Neural progenitor cell (in vitro differentiated cells): ENCODE results near the gene KRAS. TPM values are rescaled to one million over a fixed set of nuclear protein-coding genes. Genes with fewer than 3 reads are reported as not detected.

Source experiments
- DNase-seq: peaks from one replicate; pipeline ENCODE4 v3.0.0-alpha.2; 2016; ENCODE audit warnings: low spot score
- H2AFZ ChIP-seq: fragments of 200-600 bp; sonication (generic); replicated peaks from 2 replicates; pipeline ENCODE4 v1.6.1; 2016; ENCODE audit warnings: antibody characterized with exemption
- H3F3A ChIP-seq: fragments of 200-600 bp; sonication (generic); 2 replicates; pipeline ENCODE4 v1.6.1; 2016; ENCODE audit warnings: antibody characterized with exemption, low read depth
- H3K27ac ChIP-seq: fragments of 200-600 bp; sonication (generic); 2 replicates; pipeline ENCODE4 v1.5.1; 2016; ENCODE audit warnings: mild to moderate bottlenecking
- H3K27me3 ChIP-seq: fragments of 200-600 bp; sonication (generic); 2 replicates; pipeline ENCODE4 v1.6.1; 2016; ENCODE audit warnings: mild to moderate bottlenecking, moderate library complexity
- H3K36me3 ChIP-seq: fragments of 200-600 bp; sonication (generic); 2 replicates; pipeline ENCODE4 v1.5.1; 2016
- H3K4me1 ChIP-seq: fragments of 200-600 bp; sonication (generic); 2 replicates; pipeline ENCODE4 v1.6.1; 2016; ENCODE audit warnings: mixed run types
- H3K4me2 ChIP-seq: fragments of 200-600 bp; sonication (generic); 2 replicates; pipeline ENCODE4 v1.6.1; 2016
- H3K4me3 ChIP-seq: fragments of 200-600 bp; sonication (generic); 2 replicates; pipeline ENCODE4 v1.5.1; 2016
- H3K79me2 ChIP-seq: fragments of 200-600 bp; sonication (generic); 2 replicates; pipeline ENCODE4 v1.6.1; 2016; ENCODE audit warnings: low read depth
- H3K9ac ChIP-seq: fragments of 200-600 bp; sonication (generic); 2 replicates; pipeline ENCODE4 v1.6.1; 2016
- H3K9me3 ChIP-seq: fragments of 200-600 bp; sonication (generic); 2 replicates; pipeline ENCODE4 v1.5.1; 2016; ENCODE audit warnings: low read depth
- H4K20me1 ChIP-seq: fragments of 200-600 bp; sonication (generic); 2 replicates; pipeline ENCODE4 v1.6.1; 2016; ENCODE audit warnings: low read depth
- H3K27ac Mint-ChIP-seq: 3 replicates; pipeline ENCODE4 v1.8.0; 2021; ENCODE audit warnings: mixed read lengths
- H3K27me3 Mint-ChIP-seq: 2 replicates; pipeline ENCODE4 v1.8.0; 2022; ENCODE audit warnings: low read depth, mild to moderate bottlenecking, inconsistent platforms, moderate library complexity, mixed read lengths; ENCODE audit not compliant: insufficient read depth
- H3K36me3 Mint-ChIP-seq: 3 replicates; pipeline ENCODE4 v1.8.0; 2021; ENCODE audit warnings: mixed read lengths
- H3K4me1 Mint-ChIP-seq: 3 replicates; pipeline ENCODE4 v1.8.0; 2021; ENCODE audit warnings: mixed read lengths
- H3K4me3 Mint-ChIP-seq: 3 replicates; pipeline ENCODE4 v1.8.0; 2021; ENCODE audit warnings: mild to moderate bottlenecking, moderate library complexity, mixed read lengths
- H3K9me3 Mint-ChIP-seq: 3 replicates; pipeline ENCODE4 v1.8.0; 2020; ENCODE audit warnings: mixed read lengths
- EZH2 ChIP-seq: fragments of 200-600 bp; sonication (generic); IDR thresholded peaks from 2 replicates; pipeline ENCODE4 v1.6.1; 2017; ENCODE audit warnings: antibody characterized with exemption, mild to moderate bottlenecking, moderate library complexity
- EZH2phosphoT487 ChIP-seq: fragments of 200-600 bp; sonication (generic); IDR thresholded peaks from 2 replicates; pipeline ENCODE4 v1.6.1; 2017; ENCODE audit warnings: antibody characterized with exemption
- total RNA-seq: library from RNA; depleted of rRNA; stranded (reverse); fragments of >200 nt; gene quantifications from 2 replicates; pipeline ENCODE4 v1.2.3, GENCODE V29; 2015; ENCODE audit warnings: low replicate concordance
- TF ChIP-seq, protein P1 (sequence below): fragments of 200-600 bp; sonication (generic); IDR thresholded peaks from 2 replicates; pipeline ENCODE4 v1.5.1; 2017; ENCODE audit warnings: antibody characterized with exemption, mild to moderate bottlenecking

KRAS gene
- total RNA-seq, 1 donor from 2014 or later = 49.9 TPM

GRCh38 chr12:25190793-25191192, 59.9 kb downstream of the KRAS start:
- no peaks in the 10 kb centered on the region for H3K27me3 ChIP-seq
- no peaks in the 10 kb centered on the region for H3K36me3 Mint-ChIP-seq
- no peaks in the 10 kb centered on the region for H3K9me3 ChIP-seq
- TF ChIP-seq EZH2phosphoT487 (no peak), EZH2 (no peak)
- TF ChIP-seq, protein P1, sequence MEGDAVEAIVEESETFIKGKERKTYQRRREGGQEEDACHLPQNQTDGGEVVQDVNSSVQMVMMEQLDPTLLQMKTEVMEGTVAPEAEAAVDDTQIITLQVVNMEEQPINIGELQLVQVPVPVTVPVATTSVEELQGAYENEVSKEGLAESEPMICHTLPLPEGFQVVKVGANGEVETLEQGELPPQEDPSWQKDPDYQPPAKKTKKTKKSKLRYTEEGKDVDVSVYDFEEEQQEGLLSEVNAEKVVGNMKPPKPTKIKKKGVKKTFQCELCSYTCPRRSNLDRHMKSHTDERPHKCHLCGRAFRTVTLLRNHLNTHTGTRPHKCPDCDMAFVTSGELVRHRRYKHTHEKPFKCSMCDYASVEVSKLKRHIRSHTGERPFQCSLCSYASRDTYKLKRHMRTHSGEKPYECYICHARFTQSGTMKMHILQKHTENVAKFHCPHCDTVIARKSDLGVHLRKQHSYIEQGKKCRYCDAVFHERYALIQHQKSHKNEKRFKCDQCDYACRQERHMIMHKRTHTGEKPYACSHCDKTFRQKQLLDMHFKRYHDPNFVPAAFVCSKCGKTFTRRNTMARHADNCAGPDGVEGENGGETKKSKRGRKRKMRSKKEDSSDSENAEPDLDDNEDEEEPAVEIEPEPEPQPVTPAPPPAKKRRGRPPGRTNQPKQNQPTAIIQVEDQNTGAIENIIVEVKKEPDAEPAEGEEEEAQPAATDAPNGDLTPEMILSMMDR = no peak
- no peak overlapping the region for H2AFZ ChIP-seq
- peaks cover 7% of the 10 kb centered on the region for H3K27me3 Mint-ChIP-seq
- no peak for DNase-seq
- no peak overlapping the region for H3K9ac ChIP-seq
- H3K9me3 Mint-ChIP-seq = no peaks in the 10 kb centered on the region
- no peaks in the 10 kb centered on the region for H4K20me1 ChIP-seq
- H3K79me2 ChIP-seq = peaks cover 2% of the 10 kb centered on the region
- H3K4me3 Mint-ChIP-seq = no peak overlapping the region
- no peaks in the 10 kb centered on the region for H3K36me3 ChIP-seq
- peaks cover 6% of the 10 kb centered on the region for H3K4me1 ChIP-seq
- H3K4me2 ChIP-seq = no peak overlapping the region
- H3K4me1 Mint-ChIP-seq = peaks cover 14% of the 10 kb centered on the region
- no peak overlapping the region for H3K4me3 ChIP-seq
- peaks cover 7% of the 10 kb centered on the region for H3F3A ChIP-seq
- H3K27ac Mint-ChIP-seq = no peak overlapping the region
- H3K27ac ChIP-seq = no peak overlapping the region

- Histone ChIP-seq H3K9me3 (no peaks in the 10 kb centered on the region), H3K27me3 (no peaks in the 10 kb centered on the region), H4K20me1 (no peaks in the 10 kb centered on the region), H2AFZ (no peak overlapping the region), H3F3A (no peaks in the 10 kb centered on the region), H3K79me2 (no peaks in the 10 kb centered on the region), H3K4me2 (no peak overlapping the region), H3K27ac (no peak overlapping the region), H3K9ac (no peak overlapping the region), H3K4me1 (peaks cover 5% of the 10 kb centered on the region), H3K36me3 (no peaks in the 10 kb centered on the region), H3K4me3 (no peak overlapping the region)
- peaks cover 8% of the 10 kb centered on the region for H3K4me1 Mint-ChIP-seq
- no peaks in the 10 kb centered on the region for H3K9me3 Mint-ChIP-seq
- TF ChIP-seq, protein P1 = no peak
- no peak for TF ChIP-seq EZH2phosphoT487
- no peak for TF ChIP-seq EZH2
- H3K4me3 Mint-ChIP-seq = no peak overlapping the region
- no peaks in the 10 kb centered on the region for H3K36me3 Mint-ChIP-seq
- peaks cover 3% of the 10 kb centered on the region for H3K27me3 Mint-ChIP-seq
- no peak overlapping the region for H3K27ac Mint-ChIP-seq
- DNase-seq = no peak
These were observed 61.1 kb downstream of the KRAS start for GRCh38 chr12:25189656-25190055.

- Histone ChIP-seq H4K20me1 (no peaks in the 10 kb centered on the region), H3K27ac (no peak overlapping the region), H2AFZ (no peak overlapping the region), H3K27me3 (no peaks in the 10 kb centered on the region), H3K4me3 (no peak overlapping the region), H3K79me2 (no peaks in the 10 kb centered on the region), H3K4me1 (no peaks in the 10 kb centered on the region), H3K4me2 (no peak overlapping the region), H3K36me3 (no peaks in the 10 kb centered on the region), H3F3A (no peaks in the 10 kb centered on the region), H3K9me3 (no peaks in the 10 kb centered on the region), H3K9ac (no peak overlapping the region)
- no peak for DNase-seq
- Mint-ChIP-seq H3K4me3 (no peak overlapping the region), H3K9me3 (no peaks in the 10 kb centered on the region), H3K27ac (no peak overlapping the region), H3K4me1 (peaks cover 3% of the 10 kb centered on the region), H3K36me3 (no peaks in the 10 kb centered on the region), H3K27me3 (peaks cover 3% of the 10 kb centered on the region)
- TF ChIP-seq, protein P1 = no peak
- TF ChIP-seq EZH2phosphoT487 = no peak
- no peak for TF ChIP-seq EZH2
These were observed 62.9 kb downstream of the KRAS start for GRCh38 chr12:25187781-25188180.
